Measurements from ENCODE around the gene GIGYF1.
A peak's percentile ranks its signal among the peaks of the same experiment; 100 is the strongest.

GIGYF1 gene

DNA sequence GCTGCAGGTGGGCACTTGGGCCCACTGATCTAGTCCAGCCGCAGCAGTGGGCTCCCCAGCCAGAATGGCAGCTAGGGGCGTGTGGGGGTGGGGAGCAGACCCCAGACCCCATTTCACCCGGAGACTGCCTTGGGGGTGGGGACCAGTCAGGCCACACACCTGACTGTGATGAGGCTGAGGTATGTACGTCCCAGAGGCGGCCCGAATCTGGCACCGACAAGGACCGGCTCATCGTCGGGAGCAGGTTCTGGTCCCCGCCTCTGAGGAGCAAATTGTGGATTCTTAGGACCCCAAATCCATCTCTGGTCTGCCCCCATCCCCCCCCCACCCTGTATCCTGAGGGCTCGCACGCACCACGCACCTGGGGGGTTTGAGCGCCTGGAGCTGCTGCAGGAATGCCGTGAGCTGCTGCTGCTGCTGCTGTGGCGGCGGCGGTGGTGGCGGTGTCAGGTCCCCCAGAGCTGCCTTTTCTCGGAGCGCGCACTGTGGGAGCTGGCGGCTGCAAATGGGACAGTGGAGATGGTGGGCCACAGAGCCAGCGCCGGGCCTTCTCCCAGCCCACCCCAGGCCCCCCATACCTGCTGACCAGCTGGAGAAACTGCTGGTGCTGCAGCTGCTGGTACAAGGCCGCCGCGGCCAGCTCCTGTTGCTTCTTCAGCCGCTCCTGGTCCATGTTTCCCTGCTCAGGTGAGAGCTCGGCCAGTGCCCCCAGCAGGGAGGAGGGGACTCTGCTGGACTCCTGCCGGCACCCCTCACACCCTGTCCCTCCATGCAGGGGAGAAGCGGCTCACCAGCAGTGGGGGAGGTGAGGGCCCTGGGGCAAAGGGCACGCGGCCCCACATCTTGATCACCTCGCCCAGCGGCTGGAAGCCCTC lies 10.2 kb downstream of the GIGYF1 start:
- no peak for DNase-seq

- no peak for DNase-seq
Measured at GRCh38 chr7:100682991-100683658, 10.9 kb downstream of the GIGYF1 start.

DNA sequence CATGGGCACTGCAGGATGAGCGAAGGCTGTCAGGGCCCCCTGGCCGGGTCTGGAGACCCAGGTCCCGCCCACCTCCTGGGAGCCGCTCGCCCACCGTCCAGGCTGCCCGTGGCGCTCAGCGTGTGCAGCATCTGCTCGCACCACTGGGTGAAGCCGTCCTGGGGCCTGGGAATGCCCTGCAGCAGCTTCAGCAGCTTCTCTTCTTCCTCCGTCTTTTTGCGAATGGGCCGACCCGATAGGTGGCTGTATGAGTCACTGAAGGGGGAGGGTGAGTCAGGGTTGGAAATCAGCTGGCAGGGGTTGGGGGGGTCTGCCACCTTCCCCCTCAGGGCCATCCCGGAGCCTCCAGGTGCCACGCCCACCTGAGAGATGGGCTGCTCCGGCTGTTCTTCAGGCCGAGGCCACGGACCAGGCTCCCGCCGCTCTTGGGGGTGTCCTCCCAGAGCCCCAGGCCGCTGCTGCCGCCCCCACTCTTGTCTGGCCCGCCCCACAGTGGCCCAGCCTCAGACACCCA lies 11.8 kb downstream of the GIGYF1 start:
- peak; percentile 51 for DNase-seq

DNA sequence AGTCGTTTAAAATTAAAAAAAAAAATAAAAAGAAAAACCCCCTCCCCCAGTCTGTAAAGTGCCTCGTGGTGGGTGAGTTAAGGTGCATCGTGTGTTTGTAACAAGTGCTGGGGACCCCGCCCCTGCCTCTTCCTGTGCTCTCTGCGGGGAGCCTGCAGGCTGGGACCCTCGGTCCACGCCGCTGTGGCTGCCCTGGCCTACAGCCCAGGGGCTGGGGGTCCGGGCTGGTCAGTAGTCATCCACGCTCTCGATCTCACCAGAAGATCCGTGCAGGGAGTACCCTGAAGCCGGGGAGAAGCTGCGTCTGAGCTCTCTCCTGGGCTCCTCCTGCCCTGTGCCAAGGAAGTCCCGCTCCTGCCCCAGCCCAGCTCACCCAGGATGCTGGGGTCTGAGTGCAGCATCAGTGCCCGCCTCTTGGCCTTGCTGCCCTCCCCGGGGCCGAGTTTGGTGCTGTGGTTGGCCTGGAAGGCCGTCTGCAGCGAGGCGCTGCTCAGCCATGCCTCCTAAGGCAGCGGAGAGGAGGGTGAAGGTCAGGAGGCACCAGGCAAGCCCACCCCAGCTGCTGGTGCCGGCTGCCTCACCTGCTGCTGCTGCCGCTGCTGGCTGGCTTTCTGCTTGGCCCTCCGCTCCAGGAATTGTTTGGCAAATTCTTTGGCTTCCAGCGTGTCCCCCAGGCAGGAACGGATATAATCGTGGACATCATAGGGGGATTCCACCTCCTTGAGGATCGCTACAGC lies 12.4 kb downstream of the GIGYF1 start:
- no peak for DNase-seq

GRCh38 chr7:100680576-100681271 lies 13.3 kb downstream of the GIGYF1 start:
- DNase-seq = no peak

- DNase-seq = no peak
Measured at GRCh38 chr7:100679927-100680575, 14.0 kb downstream of the GIGYF1 start.

DNA sequence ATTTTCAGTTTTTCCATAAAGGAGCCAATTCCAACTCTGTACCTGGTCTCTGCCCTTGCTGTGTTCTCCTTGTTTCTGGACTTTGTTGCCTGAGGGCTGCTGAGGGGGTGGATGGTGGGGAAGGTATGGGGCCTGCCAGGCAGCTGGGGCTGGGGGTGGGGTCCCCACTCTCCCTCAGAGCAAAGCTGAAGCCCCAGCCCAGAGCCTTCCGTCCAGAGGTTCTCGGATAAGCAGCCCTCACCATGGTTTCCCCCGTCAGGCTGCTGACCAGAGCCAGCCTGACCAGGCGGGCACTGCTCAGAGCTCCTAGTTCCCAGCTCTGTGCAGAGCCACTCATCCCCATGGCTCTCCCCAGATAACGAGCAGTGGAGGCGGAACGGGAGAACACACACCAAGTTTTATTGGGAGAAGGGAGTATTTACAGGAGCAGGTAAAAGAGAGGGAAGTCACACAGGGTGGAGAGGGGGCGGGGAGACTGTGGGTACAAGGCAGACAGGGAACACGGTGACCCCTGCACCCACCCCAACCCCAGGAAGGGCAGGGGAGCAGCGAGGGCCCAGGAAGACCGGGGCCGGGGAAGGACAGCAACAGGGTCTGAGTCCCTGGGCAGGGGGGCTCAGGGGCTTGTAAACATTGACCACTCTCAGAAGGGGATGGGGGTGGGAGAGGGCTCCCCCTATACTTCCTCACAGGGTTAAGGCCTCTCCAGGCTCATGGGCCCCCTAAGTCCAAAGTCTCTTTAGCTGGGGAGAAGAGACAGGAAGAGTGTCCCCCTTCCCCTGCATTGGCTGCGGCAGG lies 14.7 kb downstream of the GIGYF1 start:
- no peak for DNase-seq

GRCh38 chr7:100678291-100678984 lies 15.6 kb downstream of the GIGYF1 start:
- DNase-seq = no peak

- no peak for DNase-seq
Measured at GRCh38 chr7:100677308-100678267, 16.5 kb downstream of the GIGYF1 start.

- no peak for DNase-seq
Measured at GRCh38 chr7:100676501-100677306, 17.3 kb downstream of the GIGYF1 start.

DNA sequence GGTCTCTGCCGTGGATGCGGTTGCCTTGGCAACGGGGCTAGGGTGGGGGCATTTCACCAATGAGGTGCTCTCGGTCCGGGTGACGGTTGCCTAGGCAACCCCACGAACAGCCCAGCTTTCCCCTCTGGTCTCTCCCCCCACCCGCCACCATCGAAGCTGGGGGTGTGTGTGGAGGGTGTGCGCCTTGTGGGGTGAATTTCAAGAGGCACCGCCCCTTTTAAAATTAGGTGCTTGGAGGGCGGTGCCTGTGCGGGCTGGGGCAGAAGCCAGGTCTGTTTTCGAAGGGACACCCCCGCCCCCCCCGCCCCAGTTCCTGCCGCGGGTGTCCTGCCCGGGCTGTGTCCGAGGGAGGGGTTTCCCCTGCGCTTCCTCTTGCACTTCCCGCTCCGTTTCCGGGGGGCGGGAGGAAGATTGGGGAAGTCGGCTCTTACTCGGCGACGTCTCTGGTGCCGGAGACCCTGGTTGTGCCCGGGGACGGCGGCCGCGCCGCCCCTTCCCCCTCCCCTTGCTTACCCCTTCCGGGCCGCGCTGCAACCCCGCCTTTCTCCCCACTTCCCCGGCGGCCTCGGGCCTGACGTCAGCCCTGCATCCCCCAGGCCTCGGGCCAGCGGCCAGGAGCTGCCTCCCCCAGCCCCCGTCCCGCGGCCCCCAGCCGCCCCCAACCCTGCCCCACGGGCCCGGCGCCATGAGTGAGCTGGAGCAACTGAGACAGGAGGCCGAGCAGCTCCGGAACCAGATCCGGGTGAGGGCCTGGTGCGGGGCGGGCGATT lies 18.3 kb downstream of the GIGYF1 start:
- DNase-seq = peak; percentile 76

DNA sequence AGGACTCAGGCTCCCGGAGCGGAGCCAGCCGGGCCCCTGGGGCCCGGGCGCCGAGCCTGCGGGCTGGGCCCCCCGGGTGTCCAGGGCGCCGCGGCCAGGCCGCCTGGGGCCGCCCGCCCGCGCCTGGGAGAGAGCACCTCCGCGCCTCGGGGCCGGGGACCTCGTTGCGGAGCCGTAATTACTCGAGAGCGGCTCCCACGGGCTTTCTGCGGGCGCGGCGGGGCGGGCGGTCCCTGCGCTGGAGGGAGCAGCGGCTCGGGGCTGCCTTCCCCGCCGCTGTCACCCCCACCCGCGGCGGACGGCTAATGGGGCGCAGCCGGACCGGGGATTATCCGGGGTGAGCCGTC lies 19.0 kb downstream of the GIGYF1 start:
- DNase-seq = no peak

DNA sequence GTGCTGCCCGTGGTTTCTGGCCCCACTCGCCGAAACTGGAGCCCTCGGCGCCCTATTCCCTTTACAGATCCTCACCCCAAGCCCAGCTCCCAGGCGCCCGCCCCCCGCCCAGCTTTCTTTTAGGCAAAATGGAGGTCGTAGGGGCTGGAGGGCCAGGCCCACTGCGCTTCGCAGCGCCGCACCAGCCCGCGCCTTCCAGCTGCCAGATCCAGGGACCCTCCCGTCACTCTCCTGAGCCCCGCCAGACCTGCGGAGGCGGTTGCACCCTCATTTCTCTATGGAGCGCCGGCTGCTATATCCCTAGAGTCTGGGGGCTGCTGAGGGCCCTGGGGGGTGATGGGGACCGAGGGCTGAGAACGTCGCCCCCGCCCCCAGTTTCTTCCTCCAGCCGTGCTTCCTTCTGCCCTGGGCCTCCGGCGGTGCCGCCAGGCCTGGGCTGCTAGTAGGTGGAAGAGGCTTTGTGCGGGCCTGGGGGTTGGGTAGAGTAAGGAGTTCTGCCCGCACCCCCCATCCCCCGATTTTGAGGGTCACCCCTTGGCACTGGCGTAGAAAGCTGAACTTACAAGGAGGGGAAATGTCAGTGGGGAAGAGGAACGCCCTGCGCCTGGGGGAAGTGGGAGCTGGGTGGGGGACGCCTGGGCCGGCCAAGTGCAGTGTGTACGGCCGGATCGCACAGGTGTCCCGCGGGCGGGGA lies 19.5 kb downstream of the GIGYF1 start:
- no peak for DNase-seq

DNA sequence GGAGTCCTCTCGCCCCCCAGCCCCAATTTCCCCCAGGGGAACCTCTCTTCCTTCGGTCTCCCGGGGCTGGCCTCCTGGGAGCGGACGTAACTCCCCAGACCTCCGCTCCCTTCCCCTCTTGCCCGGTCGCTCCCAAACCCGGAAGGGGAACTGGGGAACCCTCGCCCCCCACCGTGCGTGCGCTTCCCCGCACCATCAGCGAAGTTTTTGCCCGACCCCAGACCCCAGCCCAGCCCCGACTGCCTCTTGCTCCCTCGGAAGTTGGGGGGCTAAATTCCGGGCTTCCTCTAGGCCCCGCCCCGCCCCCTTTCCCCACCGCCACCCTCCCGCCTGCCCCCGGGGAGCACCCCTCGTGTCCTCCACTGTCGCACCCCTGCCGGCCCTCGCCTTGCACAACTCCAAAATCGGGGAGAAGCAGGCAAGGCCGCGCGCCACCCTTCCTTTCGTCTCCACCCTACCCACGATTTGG lies 20.1 kb downstream of the GIGYF1 start:
- no peak for DNase-seq

- DNase-seq = peak; percentile 99
Measured at GRCh38 chr7:100673302-100673941, 20.6 kb downstream of the GIGYF1 start, which contains the start of gene GNB2. Gene GNB2, plus strand, starts transcription at chr7:100673740. Its CDS starts 2,526 bp downstream, at chr7:100676266.
